IPS-18a (cell line): ENCODE measurements around the gene ENO3.
A peak's percentile ranks its signal among the peaks of the same experiment; 100 is the strongest.

Experiments used
- H3K27ac ChIP-seq: one replicate; pipeline ENCODE4 v1.5.1; 2013; ENCODE audit warnings: low read length
- H3K27me3 ChIP-seq: one replicate; pipeline ENCODE4 v1.6.1; 2013; ENCODE audit warnings: mild to moderate bottlenecking, low read length; ENCODE audit not compliant: control insufficient read depth, insufficient read depth
- H3K36me3 ChIP-seq: one replicate; pipeline ENCODE4 v1.6.1; 2013; ENCODE audit warnings: low read depth, low read length; ENCODE audit not compliant: control insufficient read depth
- H3K4me1 ChIP-seq: one replicate; pipeline ENCODE4 v1.6.1; 2013; ENCODE audit warnings: low read depth, low read length; ENCODE audit not compliant: control insufficient read depth
- H3K4me3 ChIP-seq: one replicate; pipeline ENCODE4 v1.5.1; 2013; ENCODE audit warnings: low read length
- H3K9ac ChIP-seq: one replicate; pipeline ENCODE4 v1.6.1; 2013; ENCODE audit warnings: mild to moderate bottlenecking, low read length, moderate library complexity
- H3K9me3 ChIP-seq: one replicate; pipeline ENCODE4 v1.6.1; 2013; ENCODE audit warnings: low read depth, low read length; ENCODE audit not compliant: control insufficient read depth

Gene ENO3

GRCh38 chr17:4955091-4955490 is 4.2 kb downstream of the ENO3 start:
- Histone ChIP-seq H3K27ac (no peak overlapping the region), H3K36me3 (peaks cover 7% of the 10 kb centered on the region), H3K4me1 (peaks cover 15% of the 10 kb centered on the region), H3K4me3 (no peak overlapping the region), H3K27me3 (no peaks in the 10 kb centered on the region), H3K9me3 (no peaks in the 10 kb centered on the region), H3K9ac (no peak overlapping the region)

GRCh38 chr17:4956493-4957061 is 5.7 kb downstream of the ENO3 start:
- no peak overlapping the region for H3K4me3 ChIP-seq
- peaks cover 12% of the 10 kb centered on the region for H3K4me1 ChIP-seq
- peaks cover 8% of the 10 kb centered on the region for H3K36me3 ChIP-seq
- no peaks in the 10 kb centered on the region for H3K9me3 ChIP-seq
- H3K9ac ChIP-seq = no peak overlapping the region
- H3K27ac ChIP-seq = no peak overlapping the region
- no peaks in the 10 kb centered on the region for H3K27me3 ChIP-seq

- Histone ChIP-seq H3K4me1 (peaks cover 8% of the 10 kb centered on the region), H3K4me3 (no peak overlapping the region), H3K27me3 (no peaks in the 10 kb centered on the region), H3K36me3 (peaks cover 8% of the 10 kb centered on the region), H3K27ac (no peak overlapping the region), H3K9me3 (no peaks in the 10 kb centered on the region), H3K9ac (no peak overlapping the region)
Observed at GRCh38 chr17:4958102-4958501, 7.2 kb downstream of the ENO3 start.

GRCh38 chr17:4959261-4959965 is 8.5 kb downstream of the ENO3 start:
- Histone ChIP-seq H3K9ac (no peak overlapping the region), H3K27me3 (no peaks in the 10 kb centered on the region), H3K4me3 (no peak overlapping the region), H3K27ac (no peak overlapping the region), H3K9me3 (no peaks in the 10 kb centered on the region), H3K36me3 (peaks cover 8% of the 10 kb centered on the region), H3K4me1 (peaks cover 8% of the 10 kb centered on the region)

GRCh38 chr17:4960279-4960922 is 9.5 kb downstream of the ENO3 start:
- H3K4me1 ChIP-seq = peaks cover 8% of the 10 kb centered on the region
- H3K27me3 ChIP-seq = no peaks in the 10 kb centered on the region
- no peak overlapping the region for H3K4me3 ChIP-seq
- H3K36me3 ChIP-seq = peaks cover 8% of the 10 kb centered on the region
- H3K9me3 ChIP-seq = no peaks in the 10 kb centered on the region
- H3K9ac ChIP-seq = no peak overlapping the region
- H3K27ac ChIP-seq = no peak overlapping the region

- Histone ChIP-seq H3K4me1 (peaks cover 13% of the 10 kb centered on the region), H3K27me3 (no peaks in the 10 kb centered on the region), H3K9me3 (no peaks in the 10 kb centered on the region), H3K36me3 (no peaks in the 10 kb centered on the region), H3K4me3 (no peak overlapping the region), H3K9ac (no peak overlapping the region), H3K27ac (no peak overlapping the region)
Observed at GRCh38 chr17:4965311-4965986, 14.5 kb downstream of the ENO3 start.

GRCh38 chr17:4966844-4967538 is 16.1 kb downstream of the ENO3 start:
- no peaks in the 10 kb centered on the region for H3K9me3 ChIP-seq
- H3K9ac ChIP-seq = peak overlapping the region; percentile 91
- H3K27me3 ChIP-seq = peaks cover 4% of the 10 kb centered on the region
- H3K36me3 ChIP-seq = peaks cover 4% of the 10 kb centered on the region
- H3K4me3 ChIP-seq = peak overlapping the region; percentile 92
- peak overlapping the region; percentile 89 for H3K27ac ChIP-seq
- peaks cover 13% of the 10 kb centered on the region for H3K4me1 ChIP-seq

GRCh38 chr17:4967539-4968485 is 16.9 kb downstream of the ENO3 start, which contains the start of gene SPAG7:
TSS of gene SPAG7 (minus strand) at chr17:4967817. CDS start at chr17:4967804, 13 bp downstream.
- peak within 1 kb of the TSS; percentile 89 for H3K27ac ChIP-seq
- no peaks in the 10 kb centered on the region for H3K9me3 ChIP-seq
- H3K9ac ChIP-seq = peak within 1 kb of the TSS; percentile 91
- peaks cover 17% of the 10 kb centered on the region for H3K4me1 ChIP-seq
- H3K4me3 ChIP-seq = peak within 1 kb of the TSS; percentile 92
- H3K36me3 ChIP-seq = peaks cover 4% of the 10 kb centered on the region
- peaks cover 10% of the 10 kb centered on the region for H3K27me3 ChIP-seq

- H3K9me3 ChIP-seq = no peaks in the 10 kb centered on the region
- peak overlapping the region; percentile 81 for H3K27ac ChIP-seq
- peaks cover 17% of the 10 kb centered on the region for H3K4me1 ChIP-seq
- H3K36me3 ChIP-seq = peaks cover 4% of the 10 kb centered on the region
- H3K9ac ChIP-seq = peak overlapping the region; percentile 91
- H3K4me3 ChIP-seq = peak overlapping the region; percentile 92
- H3K27me3 ChIP-seq = peaks cover 18% of the 10 kb centered on the region
Observed at GRCh38 chr17:4968486-4969046, 17.6 kb downstream of the ENO3 start.

- H3K27ac ChIP-seq = peak overlapping the region; percentile 81
- H3K9ac ChIP-seq = peak overlapping the region; percentile 91
- no peaks in the 10 kb centered on the region for H3K9me3 ChIP-seq
- H3K36me3 ChIP-seq = peaks cover 4% of the 10 kb centered on the region
- H3K4me1 ChIP-seq = peaks cover 17% of the 10 kb centered on the region
- H3K27me3 ChIP-seq = peaks cover 23% of the 10 kb centered on the region
- peak overlapping the region; percentile 92 for H3K4me3 ChIP-seq
Observed at GRCh38 chr17:4969047-4969550, 18.2 kb downstream of the ENO3 start.
